Stimulated activated CD8-positive, alpha-beta memory T cell treated with anti-CD3 and anti-CD28 coated beads, Interleukin-15, amount 100 ng/mL, for 1 hour (primary cell): Measurements from ENCODE around the gene RAB44.
"Not testable (repeated sequence)": the region's sequence is repeated elsewhere in the genome, so short reads cannot be mapped to it uniquely, and the experiment has no call there.

ENCODE experiments used
- DNase-seq: peaks from one replicate; pipeline ENCODE4 v3.0.0-alpha.2; 2020; ENCODE audit warnings: low read depth

The RAB44 gene

DNA sequence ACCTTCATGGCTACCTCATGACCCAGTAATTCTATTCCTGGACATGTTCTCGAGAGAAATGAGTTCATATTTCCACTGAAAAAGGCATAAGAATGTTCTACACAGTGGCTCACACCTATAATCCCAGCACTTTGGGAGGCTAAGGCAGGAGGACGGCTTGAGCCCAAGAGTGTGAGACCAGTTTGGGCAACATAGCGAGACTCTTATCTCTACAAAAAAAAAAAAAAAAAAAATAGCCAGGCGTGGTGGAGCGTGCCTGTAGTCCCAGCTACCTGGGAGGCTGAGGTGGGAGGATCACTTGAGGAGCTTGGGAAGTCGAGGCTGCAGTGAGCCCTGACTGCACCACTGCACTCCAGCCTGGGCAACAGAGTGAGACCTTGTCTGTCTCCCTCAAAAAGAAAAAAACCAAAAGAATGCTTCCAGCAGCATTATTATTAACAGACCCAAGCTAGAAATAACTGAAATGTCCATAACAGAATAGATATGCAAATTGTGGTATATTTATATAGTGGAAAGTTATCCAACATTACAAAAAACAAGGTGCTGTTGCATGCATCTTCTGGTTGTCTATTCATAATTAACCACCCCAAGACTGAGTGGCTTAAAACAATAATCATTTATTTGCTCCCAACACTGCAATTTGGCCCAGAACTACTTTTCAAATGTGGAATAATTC is 9.4 kb upstream of the RAB44 start:
- no peak for DNase-seq

DNA sequence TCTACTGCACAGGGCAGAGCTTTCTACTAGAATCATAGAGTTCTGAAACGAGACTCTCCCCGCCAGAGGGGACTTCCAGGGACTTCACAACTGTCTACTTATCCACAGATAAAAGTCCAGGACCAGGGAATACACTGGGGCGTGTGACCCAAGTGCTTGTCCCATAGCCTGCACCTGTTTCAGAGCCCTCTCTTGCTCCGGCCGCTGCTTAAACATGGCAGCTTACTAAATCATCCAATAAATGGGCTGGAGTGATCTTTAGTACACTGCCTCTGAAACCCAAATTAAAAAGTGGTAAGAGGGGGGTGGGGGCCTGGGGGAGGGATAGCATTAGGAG is 8.9 kb upstream of the RAB44 start:
- no peak for DNase-seq

- DNase-seq = no peak
Measured at GRCh38 chr6:36691011-36691410, 6.6 kb upstream of the RAB44 start.

GRCh38 chr6:36691612-36692011 is 6.0 kb upstream of the RAB44 start:
- no peak for DNase-seq

GRCh38 chr6:36692220-36692619 is 5.4 kb upstream of the RAB44 start:
- no peak for DNase-seq

- DNase-seq = no peak
Measured at GRCh38 chr6:36692861-36693702, 4.5 kb upstream of the RAB44 start.

- no peak for DNase-seq
Measured at GRCh38 chr6:36694616-36695015, 3.0 kb upstream of the RAB44 start.

DNA sequence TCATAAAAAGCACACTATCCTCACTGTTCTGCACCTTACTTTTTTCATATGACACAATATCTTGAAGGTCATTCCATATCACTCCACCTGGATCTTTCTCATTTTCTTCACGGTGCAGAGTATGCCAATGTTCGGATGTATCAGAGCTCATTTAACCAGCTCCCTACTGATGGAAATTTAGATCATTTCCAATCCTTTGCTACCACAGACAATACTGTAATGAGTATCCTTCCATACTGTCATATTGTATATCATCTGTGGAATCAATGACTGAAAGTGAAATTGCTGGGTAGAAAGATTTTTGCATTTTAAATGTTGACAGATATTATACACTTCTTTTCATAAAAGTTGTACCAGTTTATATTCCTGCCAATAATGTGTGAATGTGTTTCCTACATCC is 2.2 kb upstream of the RAB44 start:
- DNase-seq = no peak

DNA sequence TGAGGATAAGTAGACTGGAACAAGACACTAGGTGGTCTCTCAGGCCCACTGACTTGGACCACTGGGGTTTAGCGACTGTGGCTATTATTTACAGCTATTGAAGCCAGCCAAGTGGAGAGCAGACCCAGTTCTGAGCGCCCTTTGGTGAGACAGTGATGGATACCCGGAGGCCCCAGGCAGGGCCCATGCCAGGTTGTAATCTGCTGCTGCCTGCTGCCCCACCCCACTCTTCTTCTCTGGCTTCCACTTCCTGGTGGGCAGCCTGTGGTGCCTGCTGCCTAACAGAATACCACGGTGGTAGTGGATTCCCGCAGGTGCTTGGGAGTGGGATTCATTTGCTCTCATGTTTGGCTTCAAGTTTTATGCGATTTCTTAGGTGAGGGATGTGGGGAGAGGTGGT is 570 bp downstream of the RAB44 start:
- no peak for DNase-seq

DNA sequence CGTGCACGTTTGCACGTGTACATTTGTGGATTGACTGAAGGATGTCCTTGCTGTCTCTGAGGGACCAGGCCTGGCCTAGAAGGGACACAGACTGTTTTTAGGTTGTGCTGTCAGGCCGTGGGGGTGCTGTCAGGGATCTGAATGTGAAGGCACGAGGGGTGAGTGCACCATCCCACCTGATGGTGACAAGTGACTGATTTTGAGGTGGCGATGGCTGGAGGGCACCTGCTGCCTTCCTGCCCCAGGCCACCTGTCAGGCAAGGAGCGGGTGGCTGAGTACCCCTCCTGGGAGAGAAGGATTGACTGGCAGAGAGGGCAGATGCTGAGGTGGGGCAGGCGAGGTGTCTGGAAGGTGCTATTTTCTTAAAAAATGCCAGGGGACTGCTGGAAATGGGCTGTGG is 1.2 kb downstream of the RAB44 start:
- no peak for DNase-seq

DNA sequence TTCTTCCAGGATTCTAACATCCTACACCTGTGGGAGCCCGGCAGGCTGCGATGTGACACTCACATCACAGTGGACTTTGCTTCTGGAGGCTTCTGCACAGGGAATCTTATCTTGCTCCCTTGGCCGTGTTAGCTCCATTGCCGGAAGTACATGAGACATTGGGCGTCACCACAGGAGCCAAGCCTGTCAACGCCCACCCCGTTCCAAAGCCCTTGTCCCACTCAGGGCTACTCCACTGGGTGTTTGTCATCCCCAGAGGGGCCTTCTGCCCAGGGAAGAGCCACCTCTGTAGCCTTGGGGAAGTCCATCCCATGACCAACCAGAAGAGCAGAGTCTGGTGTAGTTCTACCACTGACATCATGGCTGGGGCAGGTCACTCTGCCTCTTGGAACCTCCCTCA is 1.7 kb downstream of the RAB44 start:
- DNase-seq = no peak

DNA sequence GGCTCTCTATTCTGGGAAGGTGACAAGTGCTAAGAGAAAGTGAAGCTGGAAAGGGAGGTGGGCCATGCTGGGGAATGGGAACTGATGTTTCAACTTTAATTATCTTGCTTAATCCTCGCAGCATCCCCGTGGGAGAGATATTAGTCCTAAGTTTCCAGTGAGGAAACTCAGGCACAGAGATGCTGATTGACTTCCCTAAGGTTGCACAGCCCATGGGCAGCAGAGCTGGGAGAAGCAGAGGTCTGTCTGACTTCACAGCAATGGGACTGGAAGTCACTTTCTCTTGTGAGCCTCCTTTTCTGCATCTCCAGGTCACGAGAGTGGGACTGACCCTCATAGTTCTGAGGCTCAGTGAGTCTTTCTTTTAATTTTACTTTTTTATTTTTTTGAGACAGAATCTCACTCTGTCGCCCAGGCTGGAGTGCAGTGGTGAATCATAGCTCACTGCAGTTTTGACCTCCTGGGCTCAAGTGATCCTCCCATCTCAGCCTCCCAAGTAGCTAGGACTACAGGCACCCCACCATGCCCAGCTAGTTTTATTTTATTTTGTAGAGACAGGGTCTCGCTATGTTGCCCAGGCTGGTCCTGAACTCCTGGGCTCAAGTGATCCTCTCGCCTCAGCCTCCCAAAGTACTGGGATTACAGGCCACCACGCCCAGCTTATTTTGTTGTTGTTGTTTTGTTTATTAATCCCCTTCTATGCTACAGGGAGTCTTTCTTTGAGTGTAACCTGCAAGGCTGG is 2.6 kb downstream of the RAB44 start:
- no peak for DNase-seq

GRCh38 chr6:36700831-36701230 is 3.2 kb downstream of the RAB44 start:
- DNase-seq = no peak

DNA sequence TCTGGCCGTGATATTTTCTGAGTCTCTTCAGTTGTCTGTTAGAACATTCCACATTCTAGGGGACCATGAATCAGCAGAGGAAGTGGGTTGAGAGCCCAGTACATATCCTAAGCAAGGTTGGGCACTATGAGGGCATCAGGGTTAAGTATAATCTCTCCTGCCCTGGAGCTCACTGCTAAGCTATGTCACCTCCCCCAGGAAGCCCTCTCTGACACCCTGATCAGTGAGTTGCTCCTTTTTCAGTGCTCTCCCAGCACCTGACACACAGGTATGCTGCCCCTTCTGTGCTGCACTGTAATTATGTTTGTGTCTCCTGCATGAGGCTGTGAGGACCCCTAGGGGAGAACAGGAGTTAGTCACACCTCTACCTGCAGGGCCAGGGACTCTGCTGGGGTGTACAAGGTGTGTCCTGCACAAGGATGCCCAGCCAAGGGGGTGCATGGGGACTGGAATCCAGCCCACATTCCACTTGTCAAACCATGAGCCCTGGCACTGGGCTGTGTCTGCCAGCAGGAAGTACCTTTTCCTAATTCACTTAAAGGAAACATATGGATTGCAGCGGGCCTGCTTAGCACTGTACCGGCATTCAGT is 3.9 kb downstream of the RAB44 start:
- DNase-seq = no peak

DNA sequence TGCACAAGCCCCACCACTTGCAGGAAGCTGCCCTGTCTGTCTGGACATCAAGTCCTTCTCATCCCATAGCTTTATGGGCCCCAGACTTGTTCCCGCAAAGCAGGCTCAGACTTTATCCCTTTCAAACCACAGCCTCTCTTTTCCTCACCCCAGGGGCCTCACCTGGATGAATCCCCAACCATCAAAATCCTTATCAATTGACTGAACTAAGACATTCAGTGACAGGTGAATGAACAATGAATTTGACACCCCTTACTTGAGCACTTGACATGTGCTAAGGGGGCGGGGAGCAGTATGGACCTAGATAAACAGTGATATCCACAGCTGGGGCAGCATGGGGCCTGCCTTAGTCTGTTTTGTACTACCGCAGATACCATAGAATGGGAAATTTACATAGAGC is 5.0 kb downstream of the RAB44 start:
- no peak for DNase-seq

GRCh38 chr6:36703081-36703606 is 5.5 kb downstream of the RAB44 start:
- DNase-seq = no peak

DNA sequence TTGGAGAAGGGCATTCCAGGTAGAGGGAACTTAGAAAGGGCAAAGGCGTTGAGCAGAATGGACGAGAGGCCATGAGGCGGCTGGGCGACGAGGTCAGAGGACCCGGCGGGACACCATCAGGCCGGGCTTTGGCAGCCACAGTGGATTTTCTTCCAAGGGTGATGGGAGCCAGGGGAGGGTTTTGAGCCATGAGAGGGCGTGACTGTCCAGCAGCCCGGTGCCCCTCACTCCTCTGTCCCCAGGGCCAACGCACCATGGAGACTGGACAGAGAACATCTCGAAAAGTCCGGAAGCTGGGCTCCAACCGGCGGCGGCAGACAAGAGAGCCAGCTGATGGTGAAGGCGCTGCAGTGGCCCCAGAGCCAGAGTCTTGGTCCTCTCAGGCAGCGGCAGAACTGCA is 6.4 kb downstream of the RAB44 start:
- no peak for DNase-seq

GRCh38 chr6:36704961-36705577 is 7.4 kb downstream of the RAB44 start:
- DNase-seq = not testable (repeated sequence)

GRCh38 chr6:36706339-36706738 is 8.7 kb downstream of the RAB44 start:
- no peak for DNase-seq

GRCh38 chr6:36712816-36713215 is 15.2 kb downstream of the RAB44 start:
- no peak for DNase-seq

GRCh38 chr6:36713846-36714245 is 16.2 kb downstream of the RAB44 start:
- no peak for DNase-seq

GRCh38 chr6:36714511-36714910 is 16.9 kb downstream of the RAB44 start:
- DNase-seq = no peak
